Measurements from ENCODE around the gene B4GALT5.

GRCh38 chr20:49587111-49587570, 126.5 kb downstream of the B4GALT5 start:
- TF ChIP-seq CTCF (IDR thresholded peaks at IDR 0.05), result no peak
- no peak for TF ChIP-seq POLR2AphosphoS5 (IDR thresholded peaks at IDR 0.05)
- TF ChIP-seq POLR2A (IDR thresholded peaks at IDR 0.05), result no peak
- no peak for TF ChIP-seq EP300 (IDR thresholded peaks at IDR 0.05)
